Left ventricle myocardium superior (tissue), 1 donor: ENCODE results near the gene SLC51A. TPM values are rescaled to one million over a fixed set of nuclear protein-coding genes. Genes with fewer than 3 reads are reported as not detected.
"Not testable (repeated sequence)": the region's sequence is repeated elsewhere in the genome, so short reads cannot be mapped to it uniquely, and the experiment has no call there.

Source experiments
- ATAC-seq: fragments of 200-7000 bp; cut with Tn5 transposase; one replicate; pipeline ENCODE4 v1.9.1; 2020; ENCODE audit warnings: mild to moderate bottlenecking, moderate library complexity
- DNase-seq: peaks from one replicate; pipeline ENCODE4 v3.0.0-alpha.2; 2020
- intact Hi-C: fragments of 100-400 bp; cut with micrococcal nuclease; formaldehyde crosslinking; loops from one replicate; pipeline ENCODE4 v1.11.0; 2022
- total RNA-seq: library from RNA; stranded (reverse); fragmentation: NEBNext Ultra II Directional; extraction: Animal tissue kit (Norgen Biotek cat#: 25700); gene quantifications from one replicate; pipeline ENCODE4 v1.2.1, GENCODE V29; 2021
- donor health status: DM: no; HTN: yes; CAD: no; lungs with severe emphysema.

The SLC51A gene
- total RNA-seq, 1 donor from 2014 or later = not detected

- DNase-seq (no peak), ATAC-seq (no peak)
- intact Hi-C loops = no loop called here
Measured at GRCh38 chr3:196192036-196192523, 24.3 kb upstream of the SLC51A start.

- intact Hi-C loops = no loop called here
- ATAC-seq (peak; percentile 37), DNase-seq (peak; percentile 59)
Measured at GRCh38 chr3:196192524-196193051, 23.7 kb upstream of the SLC51A start.

GRCh38 chr3:196193133-196193735 is 23.1 kb upstream of the SLC51A start:
- no peak for ATAC-seq
- DNase-seq = no peak

GRCh38 chr3:196193736-196194541 is 22.4 kb upstream of the SLC51A start:
- intact Hi-C loops = no loop called here
- ATAC-seq (peak; percentile 93), DNase-seq (peak; percentile 91)

More at GRCh38 chr3:196193133-196193735, 23.1 kb upstream of the SLC51A start:
- intact Hi-C loops = no loop called here

GRCh38 chr3:196194542-196194915 is 21.8 kb upstream of the SLC51A start:
- DNase-seq = no peak
- intact Hi-C loops = no loop called here
- no peak for ATAC-seq

- ATAC-seq (no peak), DNase-seq (no peak)
- intact Hi-C loops = loop anchor here (5.0 kb wide), 1 partner anchor 123 kb away; no protein-coding TSS in a partner anchor
Measured at GRCh38 chr3:196195664-196196265, 20.6 kb upstream of the SLC51A start.

- no peak for ATAC-seq
- DNase-seq = no peak
- intact Hi-C loops = loop anchor here (5.0 kb wide), 1 partner anchor 125 kb away; no protein-coding TSS in a partner anchor
Measured at GRCh38 chr3:196197524-196197923, 18.8 kb upstream of the SLC51A start.

- intact Hi-C loops = loop anchor here (5.0 kb wide), 1 partner anchor 126 kb away; no protein-coding TSS in a partner anchor
- DNase-seq (no peak), ATAC-seq (no peak)
Measured at GRCh38 chr3:196198081-196198675, 18.2 kb upstream of the SLC51A start.

GRCh38 chr3:196198771-196199753 is 17.3 kb upstream of the SLC51A start:
- intact Hi-C loops = loop anchor here (5.0 kb wide), 1 partner anchor 127 kb away; no protein-coding TSS in a partner anchor
- ATAC-seq (no peak), DNase-seq (no peak)

- DNase-seq = peak; percentile 66
- intact Hi-C loops = no loop called here
- peak; percentile 70 for ATAC-seq
Measured at GRCh38 chr3:196202516-196202970, 13.8 kb upstream of the SLC51A start.

GRCh38 chr3:196203846-196204245 is 12.5 kb upstream of the SLC51A start:
- intact Hi-C loops = no loop called here
- ATAC-seq (no peak), DNase-seq (no peak)

- intact Hi-C loops, DNase-seq, ATAC-seq: not testable (repeated sequence)
Measured at GRCh38 chr3:196205442-196206205, 10.7 kb upstream of the SLC51A start.

- peak; percentile 46 for DNase-seq
- intact Hi-C loops = no loop called here
- peak; percentile 33 for ATAC-seq
Measured at GRCh38 chr3:196207159-196207832, 9.0 kb upstream of the SLC51A start.

- DNase-seq = peak; percentile 52
Measured at GRCh38 chr3:196207833-196208607, 8.3 kb upstream of the SLC51A start.

GRCh38 chr3:196208942-196209695 is 7.2 kb upstream of the SLC51A start:
- DNase-seq = no peak
- ATAC-seq = no peak
- intact Hi-C loops = no loop called here

More at GRCh38 chr3:196207833-196208607, 8.3 kb upstream of the SLC51A start:
- peak; percentile 55 for ATAC-seq
- intact Hi-C loops = no loop called here
